GM21529 (cell line): ENCODE measurements around the gene DDIAS.
"Not testable (repeated sequence)": the region's sequence is repeated elsewhere in the genome, so short reads cannot be mapped to it uniquely, and the experiment has no call there.

Experiments used
- ATAC-seq: cut with Tn5 transposase; IDR thresholded peaks from one replicate; pipeline ENCODE4 v1.9.1; 2021; ENCODE audit not compliant: unreplicated experiment

Gene DDIAS

DNA sequence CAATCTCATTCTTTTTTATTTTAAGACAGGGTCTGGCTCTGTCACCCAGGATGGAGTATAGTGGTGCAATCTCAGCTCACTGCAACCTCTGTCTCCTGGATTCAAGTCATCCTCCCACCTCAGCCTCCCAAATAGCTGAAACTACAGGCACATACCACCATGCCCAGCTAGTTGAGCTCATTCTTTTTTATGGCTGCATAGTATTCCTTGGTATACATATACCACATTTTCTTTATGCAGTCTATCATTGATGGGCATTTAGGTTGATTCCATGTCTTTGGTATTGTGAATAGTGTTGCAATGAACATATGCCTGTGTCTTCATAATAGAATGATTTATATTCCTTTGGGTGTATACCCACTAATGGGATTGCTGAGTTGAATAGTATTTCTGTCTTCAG, 60.5 kb downstream of the DDIAS start:
- ATAC-seq, result not testable (repeated sequence)

DNA sequence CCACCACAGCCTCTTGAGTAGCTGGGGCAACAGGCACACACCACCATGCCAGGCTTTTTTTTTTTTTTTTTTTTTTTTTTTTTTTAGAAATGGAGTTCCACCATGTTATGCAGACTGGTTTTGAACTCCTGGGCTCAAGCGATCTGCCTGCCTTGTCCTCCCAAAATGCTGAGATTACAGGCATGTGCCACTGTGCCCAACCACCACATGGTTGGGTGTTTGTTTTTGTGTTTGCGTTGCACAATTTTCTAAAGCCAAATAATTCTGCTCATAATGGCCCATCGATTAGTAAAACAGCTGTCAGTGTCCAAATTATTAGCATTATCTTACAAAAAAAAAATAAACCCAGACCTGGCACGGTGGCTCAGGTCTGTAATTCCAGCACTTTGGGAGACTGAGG, 65.8 kb downstream of the DDIAS start:
- ATAC-seq, result no peak

- peak; percentile 99 for ATAC-seq
These were observed 68.3 kb downstream of the DDIAS start for GRCh38 chr11:82969811-82970210.

DNA sequence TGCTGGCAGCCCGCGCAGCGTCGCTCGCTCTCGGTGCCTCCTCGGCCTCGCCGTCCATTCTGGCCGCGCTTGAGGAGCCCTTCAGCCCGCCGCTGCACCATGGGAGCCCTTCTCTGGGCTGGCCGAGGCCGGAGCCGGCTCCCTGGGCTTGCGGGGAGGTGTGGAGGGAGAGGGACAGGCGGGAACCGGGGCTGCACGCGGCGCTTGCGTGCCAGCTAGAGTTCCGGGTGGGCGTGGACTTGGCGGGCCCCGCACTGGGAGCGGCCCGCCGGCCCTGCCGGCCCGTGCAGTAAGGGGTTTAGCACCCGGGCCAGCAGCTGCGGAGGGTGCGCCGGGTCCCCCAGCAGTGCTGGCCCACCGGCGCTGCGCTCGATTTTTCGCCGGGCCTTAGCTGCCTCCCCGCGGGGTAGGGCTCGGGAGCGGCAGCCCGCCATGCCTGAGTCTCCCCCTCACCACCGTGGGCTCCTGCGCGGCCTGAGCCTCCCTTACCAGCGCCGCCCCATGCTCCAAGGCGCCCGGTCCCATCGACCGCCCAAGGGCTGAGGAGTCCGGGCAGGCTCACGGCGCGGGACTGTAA, 69.1 kb downstream of the DDIAS start:
- ATAC-seq, result not testable (repeated sequence)

DNA sequence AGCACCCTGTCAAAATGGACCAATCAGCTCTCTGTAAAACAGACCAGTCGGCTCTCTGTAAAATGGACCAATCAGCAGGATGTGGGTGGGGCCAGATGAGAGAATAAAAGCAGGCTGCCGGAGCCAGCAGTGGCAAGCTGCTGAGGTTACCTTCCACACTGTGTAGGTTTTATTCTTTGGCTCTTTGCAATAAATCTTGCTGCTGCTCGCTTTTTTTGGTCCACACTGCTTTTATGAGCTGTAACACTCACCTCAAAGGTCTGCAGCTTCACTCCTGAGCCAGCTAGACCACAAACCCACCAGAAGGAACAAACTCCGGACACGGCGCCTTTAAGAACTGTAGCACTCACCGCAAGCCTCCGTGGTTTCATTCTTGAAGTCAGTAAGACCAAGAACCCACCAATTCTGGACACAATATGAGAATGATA, 70.0 kb downstream of the DDIAS start:
- not testable (repeated sequence) for ATAC-seq

DNA sequence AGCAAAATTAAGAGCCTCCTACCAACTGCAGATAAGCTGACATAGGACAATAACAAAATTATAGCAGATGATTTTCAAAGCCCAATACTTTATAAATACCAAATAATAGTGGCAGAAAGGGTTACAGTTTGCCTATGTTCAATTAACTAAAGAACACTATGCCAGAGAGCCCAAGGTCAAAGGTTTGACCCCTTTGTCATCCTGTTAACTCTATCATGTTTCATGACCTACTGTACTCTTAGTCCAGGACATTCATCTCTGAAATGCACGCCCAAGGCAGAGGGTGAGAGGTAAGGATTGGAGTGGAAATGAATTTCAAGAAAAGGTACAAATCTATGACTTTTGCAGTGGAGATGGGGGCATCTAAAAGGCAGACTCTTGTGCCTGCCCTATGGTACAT, 70.6 kb downstream of the DDIAS start:
- ATAC-seq, result no peak

DNA sequence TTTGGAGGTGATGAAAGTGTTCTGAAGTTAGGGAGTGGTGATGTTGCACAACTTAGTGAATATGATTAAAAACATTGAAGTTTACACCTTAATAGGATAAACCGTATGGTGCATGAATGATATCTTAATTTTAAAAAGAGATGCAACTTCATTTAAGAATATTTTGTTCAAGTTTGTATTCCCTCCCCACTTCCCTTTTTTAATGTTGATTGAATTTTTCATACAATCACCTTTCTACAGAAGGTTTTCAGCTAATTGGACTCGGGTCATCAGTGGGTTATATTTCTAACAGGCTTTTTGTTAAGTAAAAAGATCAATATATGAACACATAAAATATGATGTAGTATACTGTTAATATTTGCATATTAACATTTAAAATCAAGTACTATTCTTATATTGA, 72.6 kb downstream of the DDIAS start:
- no peak for ATAC-seq

GRCh38 chr11:82974851-82975250, 73.3 kb downstream of the DDIAS start:
- ATAC-seq, result no peak

DNA sequence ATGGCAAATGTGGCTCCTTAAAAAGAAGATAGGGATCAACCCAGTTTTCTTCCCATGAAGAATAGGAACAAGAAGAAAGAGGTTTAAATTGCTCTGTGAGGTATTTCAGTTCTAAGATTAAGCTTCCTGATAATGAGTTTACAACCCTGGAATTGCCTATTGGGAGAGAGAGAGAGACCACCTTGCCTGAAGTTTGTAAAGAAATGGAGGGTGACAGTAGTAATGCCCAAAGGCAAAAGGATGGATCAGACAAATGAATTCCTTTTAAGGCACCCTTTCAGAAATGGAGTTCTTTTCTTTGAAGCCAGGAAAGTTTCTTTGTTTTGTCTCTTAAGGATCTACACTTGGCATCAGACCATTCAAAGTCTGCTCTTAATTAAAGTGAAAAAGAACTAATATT, 74.3 kb downstream of the DDIAS start:
- no peak for ATAC-seq

DNA sequence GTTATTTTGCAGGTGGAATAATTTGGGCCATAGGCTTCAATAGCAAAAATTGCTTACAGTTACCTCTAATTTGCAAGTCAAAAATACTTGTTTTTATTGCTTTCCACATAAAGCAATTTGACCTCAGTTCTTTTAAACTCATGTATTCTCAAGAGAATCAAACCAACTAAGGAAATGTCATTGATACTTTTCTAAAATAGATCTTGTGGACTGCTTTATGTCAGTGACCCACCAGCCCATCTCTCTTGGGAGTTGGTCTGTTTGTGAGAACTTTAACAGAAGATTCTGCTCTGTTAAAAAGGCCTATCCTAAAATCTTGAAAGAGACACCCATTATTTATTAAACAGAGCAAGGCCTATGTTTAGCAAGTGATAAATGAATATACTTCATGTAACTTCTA, 75.2 kb downstream of the DDIAS start:
- no peak for ATAC-seq

- ATAC-seq, result peak; percentile 66
These were observed 77.0 kb downstream of the DDIAS start for GRCh38 chr11:82978422-82979099.

DNA sequence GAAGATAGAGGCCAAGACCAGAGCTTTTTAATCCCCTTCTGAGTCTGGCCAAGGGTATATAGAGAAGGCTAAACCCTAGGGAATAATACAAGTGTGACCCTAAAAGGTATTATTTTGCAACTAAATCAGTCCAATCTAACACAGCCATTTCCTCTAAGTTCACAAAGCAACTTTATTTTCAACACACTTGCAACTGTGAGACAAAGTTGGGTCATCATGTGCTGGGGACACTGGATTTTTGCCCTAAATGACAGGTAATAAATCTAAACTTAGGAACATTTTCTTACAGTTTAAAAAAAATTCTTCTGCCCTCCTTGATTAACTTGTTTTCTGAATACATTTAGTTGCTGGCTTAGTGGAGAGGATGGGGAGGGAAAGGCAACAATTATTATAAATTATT, 78.3 kb downstream of the DDIAS start:
- ATAC-seq, result no peak

GRCh38 chr11:82980292-82980691, 78.8 kb downstream of the DDIAS start:
- no peak for ATAC-seq

GRCh38 chr11:82980947-82981346, 79.4 kb downstream of the DDIAS start:
- no peak for ATAC-seq

- ATAC-seq, result no peak
These were observed 80.3 kb downstream of the DDIAS start for GRCh38 chr11:82981852-82982251.
